SK-N-SH treated with all-trans-retinoic acid at 6 μM for 48 hours (cell line): Measurements from ENCODE around the gene TCEA3.
A peak's percentile ranks its signal among the peaks of the same experiment; 100 is the strongest.
"Not testable (repeated sequence)": the region's sequence is repeated elsewhere in the genome, so short reads cannot be mapped to it uniquely, and the experiment has no call there.

ENCODE experiments used
- ATAC-seq: fragments of 200-7000 bp; cut with Tn5 transposase; 3 replicates; pipeline ENCODE4 v1.9.1; 2020; ENCODE audit warnings: mild to moderate bottlenecking, moderate library complexity
- ARNTL ChIP-seq: fragments of 450-650 bp; formaldehyde crosslinking; IDR thresholded peaks from 2 replicates; pipeline ENCODE4 v1.5.0; 2020; ENCODE audit warnings: low read depth, mild to moderate bottlenecking, moderate library complexity, borderline replicate concordance
- BACH2 ChIP-seq: fragments of 250-450 bp; sonication (Bioruptor Pico); IDR thresholded peaks from 2 replicates; pipeline ENCODE4 v1.9.0; 2021; ENCODE audit warnings: mild to moderate bottlenecking, borderline replicate concordance
- CSDC2 ChIP-seq: fragments of 250-450 bp; sonication (Bioruptor Pico); IDR thresholded peaks from 2 replicates; pipeline ENCODE4 v1.5.0; 2020; ENCODE audit warnings: mild to moderate bottlenecking, moderate library complexity
- CSRNP3 ChIP-seq: fragments of 250-450 bp; sonication (Bioruptor Pico); IDR thresholded peaks from 2 replicates; pipeline ENCODE4 v1.5.1; 2021; ENCODE audit warnings: mild to moderate bottlenecking, moderate library complexity
- ESRRG ChIP-seq: fragments of 250-450 bp; sonication (Bioruptor Pico); IDR thresholded peaks from 2 replicates; pipeline ENCODE4 v1.6.1; 2021; ENCODE audit warnings: mild to moderate bottlenecking
- ISL1 ChIP-seq: fragments of 250-450 bp; sonication (Bioruptor Pico); IDR thresholded peaks from 2 replicates; pipeline ENCODE4 v2.1.2; 2022; ENCODE audit warnings: mild to moderate bottlenecking, moderate library complexity
- OSR1 ChIP-seq: fragments of 250-450 bp; sonication (Bioruptor Pico); IDR thresholded peaks from 2 replicates; pipeline ENCODE4 v1.8.0; 2022; ENCODE audit warnings: moderate library complexity, mild to moderate bottlenecking, inconsistent platforms
- POU6F1 ChIP-seq: fragments of 250-450 bp; sonication (Bioruptor Pico); IDR thresholded peaks from 2 replicates; pipeline ENCODE4 v1.8.0; 2021; ENCODE audit warnings: low read depth, mild to moderate bottlenecking, moderate library complexity, borderline replicate concordance
- PPARA ChIP-seq: fragments of 250-450 bp; sonication (Bioruptor Pico); IDR thresholded peaks from 2 replicates; pipeline ENCODE4 v1.5.0; 2020; ENCODE audit warnings: mild to moderate bottlenecking, borderline replicate concordance
- RARB ChIP-seq: fragments of 250-450 bp; sonication (Bioruptor Pico); IDR thresholded peaks from 2 replicates; pipeline ENCODE4 v1.8.0; 2021; ENCODE audit warnings: mild to moderate bottlenecking, moderate library complexity
- SNAI2 ChIP-seq: fragments of 250-450 bp; sonication (Bioruptor Pico); IDR thresholded peaks from 2 replicates; pipeline ENCODE4 v1.5.0; 2020; ENCODE audit warnings: mild to moderate bottlenecking, moderate library complexity
- TCF4 ChIP-seq: fragments of 250-450 bp; sonication (Bioruptor Pico); IDR thresholded peaks from 2 replicates; pipeline ENCODE4 v1.8.0; 2021; ENCODE audit warnings: mild to moderate bottlenecking, moderate library complexity, borderline replicate concordance
- TOX ChIP-seq: fragments of 250-450 bp; sonication (Bioruptor Pico); IDR thresholded peaks from 2 replicates; pipeline ENCODE4 v1.8.0; 2021; ENCODE audit warnings: mild to moderate bottlenecking, moderate library complexity, borderline replicate concordance
- TSHZ2 ChIP-seq: fragments of 250-450 bp; sonication (Bioruptor Pico); IDR thresholded peaks from 2 replicates; pipeline ENCODE4 v1.5.0; 2020; ENCODE audit warnings: mild to moderate bottlenecking, moderate library complexity
- ZC3H10 ChIP-seq: fragments of 250-450 bp; sonication (Bioruptor Pico); IDR thresholded peaks from 2 replicates; pipeline ENCODE4 v1.5.1; 2021; ENCODE audit warnings: mild to moderate bottlenecking, moderate library complexity
- ZFP3 ChIP-seq: fragments of 250-450 bp; sonication (Bioruptor Pico); IDR thresholded peaks from 2 replicates; pipeline ENCODE4 v1.5.0; 2020; ENCODE audit warnings: mild to moderate bottlenecking, moderate library complexity
- ZFP30 ChIP-seq: fragments of 450-650 bp; formaldehyde crosslinking; IDR thresholded peaks from 2 replicates; pipeline ENCODE4 v1.5.0; 2022; ENCODE audit warnings: mild to moderate bottlenecking, moderate library complexity
- ZNF565 ChIP-seq: fragments of 450-650 bp; formaldehyde crosslinking; conservative IDR thresholded peaks from 2 replicates; pipeline ENCODE4 v1.5.0; 2020; ENCODE audit warnings: low read depth, mild to moderate bottlenecking, moderate library complexity
- ZNF70 ChIP-seq: fragments of 450-650 bp; formaldehyde crosslinking; IDR thresholded peaks from 2 replicates; pipeline ENCODE4 v1.5.0; 2020; ENCODE audit warnings: mild to moderate bottlenecking, moderate library complexity
- ZNF8 ChIP-seq: fragments of 450-650 bp; formaldehyde crosslinking; IDR thresholded peaks from 2 replicates; pipeline ENCODE4 v1.5.0; 2020; ENCODE audit warnings: mild to moderate bottlenecking, moderate library complexity
- TF ChIP-seq, protein P1 (sequence below): fragments of 250-450 bp; sonication (Bioruptor Pico); IDR thresholded peaks from 2 replicates; pipeline ENCODE4 v1.5.1; 2020; ENCODE audit warnings: low read depth, mild to moderate bottlenecking, moderate library complexity

TCEA3 gene

DNA sequence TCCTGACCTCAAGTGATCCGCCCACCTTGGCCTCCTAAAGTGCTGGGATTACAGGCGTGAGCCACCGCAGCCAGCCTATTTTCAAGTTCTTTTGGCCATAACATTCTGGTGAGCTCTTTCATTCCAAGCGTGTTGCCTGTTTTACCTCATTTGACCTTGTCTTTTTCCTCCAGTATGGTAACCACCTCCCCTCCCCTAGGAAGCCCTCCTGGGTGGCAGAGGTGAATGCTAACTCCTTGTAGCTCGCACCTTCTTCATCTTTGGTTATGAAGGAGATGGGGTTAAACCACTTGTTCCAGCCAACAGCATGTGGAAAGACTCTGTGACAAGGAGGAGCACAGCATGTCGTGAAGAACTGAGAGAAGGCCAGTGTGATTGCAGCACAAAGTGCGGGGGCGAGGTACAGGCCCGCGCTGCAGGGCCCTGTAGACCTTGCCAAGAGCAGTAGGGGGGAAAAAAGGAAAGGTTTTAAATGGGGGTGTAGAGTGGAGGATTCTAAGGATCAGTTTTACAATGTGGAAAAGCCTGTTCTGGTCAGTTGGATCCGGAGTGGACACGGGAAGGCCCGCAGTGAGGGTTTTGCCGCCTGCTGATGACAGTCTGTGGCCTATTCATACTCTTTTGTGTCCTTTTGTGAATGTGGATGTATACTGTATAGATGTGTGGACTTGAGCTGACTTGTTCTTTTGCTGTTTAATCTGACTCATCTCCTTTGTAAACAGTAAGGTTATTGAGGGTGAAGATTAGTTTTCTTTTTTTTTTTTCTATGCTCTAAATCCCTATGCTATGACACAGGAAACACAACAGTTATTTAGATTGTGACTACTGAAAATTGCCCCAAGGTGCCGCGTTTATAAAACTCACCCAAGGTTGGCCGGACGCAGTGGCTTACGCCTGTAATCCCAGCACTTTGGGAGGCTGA, 47.4 kb downstream of the TCEA3 start:
- peak; percentile 88 for ATAC-seq
- no peak for TF ChIP-seq CSRNP3 (CRISPR knock-in tag)
- TF ChIP-seq RARB, result no peak
- no peak for TF ChIP-seq ZNF70 (CRISPR knock-in tag)
- no peak for TF ChIP-seq OSR1
- TF ChIP-seq SNAI2 (CRISPR knock-in tag), result no peak
- no peak for TF ChIP-seq ARNTL
- TF ChIP-seq ZFP3 (CRISPR knock-in tag), result no peak
- TF ChIP-seq TSHZ2 (CRISPR knock-in tag), result no peak
- TF ChIP-seq ZNF8 (CRISPR knock-in tag), result no peak
- TF ChIP-seq, protein P1, sequence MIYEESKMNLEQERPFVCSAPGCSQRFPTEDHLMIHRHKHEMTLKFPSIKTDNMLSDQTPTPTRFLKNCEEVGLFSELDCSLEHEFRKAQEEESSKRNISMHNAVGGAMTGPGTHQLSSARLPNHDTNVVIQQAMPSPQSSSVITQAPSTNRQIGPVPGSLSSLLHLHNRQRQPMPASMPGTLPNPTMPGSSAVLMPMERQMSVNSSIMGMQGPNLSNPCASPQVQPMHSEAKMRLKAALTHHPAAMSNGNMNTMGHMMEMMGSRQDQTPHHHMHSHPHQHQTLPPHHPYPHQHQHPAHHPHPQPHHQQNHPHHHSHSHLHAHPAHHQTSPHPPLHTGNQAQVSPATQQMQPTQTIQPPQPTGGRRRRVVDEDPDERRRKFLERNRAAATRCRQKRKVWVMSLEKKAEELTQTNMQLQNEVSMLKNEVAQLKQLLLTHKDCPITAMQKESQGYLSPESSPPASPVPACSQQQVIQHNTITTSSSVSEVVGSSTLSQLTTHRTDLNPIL (CRISPR knock-in tag), result no peak
- TF ChIP-seq ZFP30 (CRISPR knock-in tag), result no peak
- TF ChIP-seq TCF4, result no peak
- TF ChIP-seq ZC3H10, result no peak
- TF ChIP-seq PPARA (CRISPR knock-in tag), result no peak
- no peak for TF ChIP-seq ISL1 (CRISPR knock-in tag)
- TF ChIP-seq POU6F1 (CRISPR knock-in tag), result no peak
- no peak for TF ChIP-seq ESRRG

- ATAC-seq, result not testable (repeated sequence)
These were observed 50.3 kb downstream of the TCEA3 start for GRCh38 chr1:23374079-23374735.

DNA sequence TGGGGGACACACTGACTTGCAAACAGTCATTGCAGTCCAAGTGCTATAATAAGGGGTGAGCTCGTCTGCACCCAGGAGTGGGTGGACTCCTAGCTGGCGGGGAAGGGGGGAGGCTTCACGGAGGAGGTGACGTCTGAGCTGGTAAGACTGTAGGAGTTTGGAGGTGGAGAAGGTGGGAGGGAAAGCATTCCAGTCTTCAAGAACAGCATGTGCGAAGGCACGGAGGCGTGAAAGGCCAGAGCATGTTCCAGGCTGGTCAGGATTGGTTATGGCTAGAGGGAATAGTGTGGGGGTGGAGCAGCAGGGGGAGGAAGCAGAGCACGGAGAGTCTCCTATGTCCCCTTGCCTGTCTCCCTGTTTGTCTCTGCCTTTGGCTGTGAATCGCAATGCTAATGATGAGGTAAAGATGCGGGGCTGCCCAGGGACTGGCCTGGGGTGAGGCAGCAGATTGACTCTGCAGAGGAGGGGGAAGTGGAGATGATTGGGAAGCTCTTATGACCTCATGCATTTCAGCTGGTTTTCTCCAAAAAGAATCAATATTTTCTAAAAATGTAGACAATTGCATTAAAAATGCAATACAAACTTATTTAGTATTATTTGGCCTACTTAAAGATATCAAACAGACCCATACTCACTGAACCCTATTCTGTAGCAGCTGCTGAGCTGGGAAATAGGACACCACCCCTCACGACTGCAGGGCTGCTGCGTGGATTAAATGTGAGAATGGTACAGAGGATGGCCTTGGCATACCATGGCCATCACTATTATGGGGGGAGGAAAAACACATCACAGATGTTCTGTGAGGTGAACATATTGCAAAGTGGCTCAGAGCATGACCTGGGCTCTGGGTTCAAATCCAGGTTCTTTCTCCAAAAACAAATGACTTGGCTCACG, 52.3 kb downstream of the TCEA3 start:
- ATAC-seq, result no peak
- no peak for TF ChIP-seq BACH2 (CRISPR knock-in tag)
- TF ChIP-seq ISL1 (CRISPR knock-in tag), result no peak
- TF ChIP-seq CSRNP3 (CRISPR knock-in tag), result no peak
- no peak for TF ChIP-seq TOX (CRISPR knock-in tag)
- no peak for TF ChIP-seq ESRRG
- no peak for TF ChIP-seq PPARA (CRISPR knock-in tag)
- TF ChIP-seq, protein P1 (CRISPR knock-in tag), result no peak
- no peak for TF ChIP-seq ZFP3 (CRISPR knock-in tag)
- TF ChIP-seq CSDC2 (CRISPR knock-in tag), result no peak
- no peak for TF ChIP-seq SNAI2 (CRISPR knock-in tag)
- TF ChIP-seq TCF4, result no peak
- no peak for TF ChIP-seq POU6F1 (CRISPR knock-in tag)
- TF ChIP-seq ZNF565, result no peak
